Ishikawa (cell line): ENCODE data around the gene FLYWCH1.

Experiments used
- EGR1 ChIP-seq: IDR thresholded peaks from 2 replicates; pipeline ENCODE4 v1.6.1; 2012
- EP300 ChIP-seq: IDR thresholded peaks from 2 replicates; pipeline ENCODE4 v1.6.1; 2012; ENCODE audit warnings: borderline replicate concordance
- FOXM1 ChIP-seq: IDR thresholded peaks from 2 replicates; pipeline ENCODE4 v1.6.1; 2012; ENCODE audit warnings: low read depth, borderline replicate concordance
- NFIC ChIP-seq: IDR thresholded peaks from 2 replicates; pipeline ENCODE4 v1.6.1; 2012
- TCF12 ChIP-seq: IDR thresholded peaks from 2 replicates; pipeline ENCODE4 v1.6.1; 2012; ENCODE audit warnings: low read depth
- YY1 ChIP-seq: IDR thresholded peaks from 2 replicates; pipeline ENCODE4 v1.6.1; 2012; ENCODE audit warnings: low read depth
- TF ChIP-seq, protein P1 (sequence below): IDR thresholded peaks from 2 replicates; pipeline ENCODE4 v1.6.1; 2012; ENCODE audit warnings: low read depth, mild to moderate bottlenecking

DNA sequence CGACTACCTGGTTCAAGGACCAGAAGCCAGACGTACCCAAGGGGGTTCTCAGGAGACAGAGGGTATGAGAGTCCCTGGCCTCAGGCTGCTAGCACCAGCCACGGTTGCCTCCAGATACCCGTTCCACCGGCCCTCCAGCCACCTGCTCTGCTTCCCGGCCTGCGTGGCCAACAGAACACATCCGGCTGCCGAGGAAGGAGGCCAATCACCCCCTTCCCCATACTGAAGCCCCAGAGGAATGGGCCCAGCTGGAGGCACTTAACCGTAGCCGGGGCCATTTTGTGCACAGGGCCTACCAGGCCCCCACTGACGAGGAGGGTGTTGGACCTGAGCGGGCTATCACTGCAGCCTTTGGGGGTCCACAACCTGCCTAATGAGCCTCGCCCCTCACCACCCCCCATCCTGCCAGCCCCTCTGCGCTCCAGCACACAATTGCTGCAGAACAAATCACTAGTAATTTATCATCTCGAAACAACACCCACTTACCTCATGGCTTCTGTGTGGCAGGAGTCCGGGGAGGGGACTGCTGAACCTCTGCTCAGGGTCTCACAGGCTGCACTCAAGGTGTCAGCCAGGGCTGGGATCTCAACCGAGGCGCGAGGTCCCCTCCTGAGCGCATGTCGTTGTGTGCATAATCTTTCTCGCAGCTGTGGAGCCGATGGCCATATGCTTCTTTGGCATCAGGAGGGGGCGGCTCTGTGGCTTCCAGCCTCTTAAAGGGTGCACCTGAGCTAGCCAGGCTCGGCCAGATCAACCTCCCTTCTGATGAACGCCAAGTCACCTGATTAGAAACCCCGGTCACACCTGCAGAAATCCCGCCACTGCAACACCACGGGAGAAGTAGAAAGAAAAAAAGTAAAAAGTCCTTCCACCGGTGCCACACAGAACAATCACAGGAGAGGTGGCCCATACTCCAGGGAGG, 42.2 kb downstream of the FLYWCH1 start:
- no peak for TF ChIP-seq EP300
- no peak for TF ChIP-seq YY1
- TF ChIP-seq NFIC, result no peak
- TF ChIP-seq, protein P1, sequence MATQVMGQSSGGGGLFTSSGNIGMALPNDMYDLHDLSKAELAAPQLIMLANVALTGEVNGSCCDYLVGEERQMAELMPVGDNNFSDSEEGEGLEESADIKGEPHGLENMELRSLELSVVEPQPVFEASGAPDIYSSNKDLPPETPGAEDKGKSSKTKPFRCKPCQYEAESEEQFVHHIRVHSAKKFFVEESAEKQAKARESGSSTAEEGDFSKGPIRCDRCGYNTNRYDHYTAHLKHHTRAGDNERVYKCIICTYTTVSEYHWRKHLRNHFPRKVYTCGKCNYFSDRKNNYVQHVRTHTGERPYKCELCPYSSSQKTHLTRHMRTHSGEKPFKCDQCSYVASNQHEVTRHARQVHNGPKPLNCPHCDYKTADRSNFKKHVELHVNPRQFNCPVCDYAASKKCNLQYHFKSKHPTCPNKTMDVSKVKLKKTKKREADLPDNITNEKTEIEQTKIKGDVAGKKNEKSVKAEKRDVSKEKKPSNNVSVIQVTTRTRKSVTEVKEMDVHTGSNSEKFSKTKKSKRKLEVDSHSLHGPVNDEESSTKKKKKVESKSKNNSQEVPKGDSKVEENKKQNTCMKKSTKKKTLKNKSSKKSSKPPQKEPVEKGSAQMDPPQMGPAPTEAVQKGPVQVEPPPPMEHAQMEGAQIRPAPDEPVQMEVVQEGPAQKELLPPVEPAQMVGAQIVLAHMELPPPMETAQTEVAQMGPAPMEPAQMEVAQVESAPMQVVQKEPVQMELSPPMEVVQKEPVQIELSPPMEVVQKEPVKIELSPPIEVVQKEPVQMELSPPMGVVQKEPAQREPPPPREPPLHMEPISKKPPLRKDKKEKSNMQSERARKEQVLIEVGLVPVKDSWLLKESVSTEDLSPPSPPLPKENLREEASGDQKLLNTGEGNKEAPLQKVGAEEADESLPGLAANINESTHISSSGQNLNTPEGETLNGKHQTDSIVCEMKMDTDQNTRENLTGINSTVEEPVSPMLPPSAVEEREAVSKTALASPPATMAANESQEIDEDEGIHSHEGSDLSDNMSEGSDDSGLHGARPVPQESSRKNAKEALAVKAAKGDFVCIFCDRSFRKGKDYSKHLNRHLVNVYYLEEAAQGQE, result no peak
- no peak for TF ChIP-seq FOXM1
- TF ChIP-seq EGR1, result no peak
- TF ChIP-seq TCF12, result no peak
